Measurements from ENCODE around the gene ANKRD31. TPM values are rescaled to one million over a fixed set of nuclear protein-coding genes. Genes with fewer than 3 reads are reported as not detected.
"Not testable (repeated sequence)": the region's sequence is repeated elsewhere in the genome, so short reads cannot be mapped to it uniquely, and the experiment has no call there.

The ANKRD31 gene
- total and polyA plus RNA-seq, 5 experiments from 2014 or later: 0.55 to 2.8 (median 0.58) TPM

DNA sequence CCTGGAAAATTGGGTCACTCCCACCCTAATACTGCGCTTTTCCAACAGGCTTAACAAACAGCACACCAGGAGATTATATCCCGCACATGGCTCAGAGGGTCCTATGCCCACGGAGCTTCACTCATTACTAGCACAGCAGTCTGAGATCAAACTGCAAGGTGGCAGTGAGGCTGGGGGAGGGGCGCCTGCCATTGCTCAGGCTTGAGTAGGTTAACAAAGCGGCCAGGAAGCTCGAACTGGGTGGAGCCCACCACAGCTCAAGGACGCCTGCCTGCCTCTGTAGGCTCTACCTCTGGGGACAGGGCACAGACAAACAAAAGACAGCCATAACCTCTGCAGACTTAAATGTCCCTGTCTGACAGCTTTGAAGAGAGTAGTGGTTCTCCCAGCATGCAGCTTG lies 60.7 kb downstream of the ANKRD31 start:
- POLR2A ChIA-PET, H3K27me3 Mint-ChIP-seq, H3K4me1 Mint-ChIP-seq, ATAC-seq, DNase-seq, H3K4me3 Mint-ChIP-seq: not testable (repeated sequence)
- Mint-ChIP-seq H3K27ac (peak overlapping the region in 1 of 10 donors; percentile 87), H3K9me3 (peaks cover 0 to 36% (median 9%) of the 10 kb centered on the region in 9 donors), H3K36me3 (peaks cover 9 to 68% (median 22%) of the 10 kb centered on the region in 3 donors)

DNA sequence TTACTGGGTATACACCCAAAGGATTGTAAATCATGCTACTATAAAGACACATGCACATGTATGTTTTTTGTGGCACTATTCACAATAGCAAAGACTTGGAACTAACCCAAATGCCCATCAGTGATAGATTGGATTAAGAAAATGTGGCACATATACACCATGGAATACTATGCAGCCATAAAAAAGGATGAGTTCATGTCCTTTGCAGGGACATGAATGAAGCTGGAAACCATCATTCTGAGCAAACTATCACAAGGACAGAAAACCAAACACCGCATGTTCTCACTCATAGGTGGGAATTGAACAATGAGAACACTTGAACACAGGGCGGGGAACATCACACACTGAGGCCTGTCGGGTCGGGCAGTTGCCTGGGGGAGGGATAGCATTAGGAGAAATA lies 61.8 kb downstream of the ANKRD31 start:
- H3K27me3 Mint-ChIP-seq, DNase-seq, H3K27ac Mint-ChIP-seq, POLR2A ChIA-PET, ATAC-seq, H3K4me3 Mint-ChIP-seq, H3K4me1 Mint-ChIP-seq: not testable (repeated sequence)
- Mint-ChIP-seq H3K36me3 (peaks cover 9 to 60% (median 21%) of the 10 kb centered on the region in 3 donors), H3K9me3 (peaks cover 0 to 36% (median 9%) of the 10 kb centered on the region in 9 donors)

DNA sequence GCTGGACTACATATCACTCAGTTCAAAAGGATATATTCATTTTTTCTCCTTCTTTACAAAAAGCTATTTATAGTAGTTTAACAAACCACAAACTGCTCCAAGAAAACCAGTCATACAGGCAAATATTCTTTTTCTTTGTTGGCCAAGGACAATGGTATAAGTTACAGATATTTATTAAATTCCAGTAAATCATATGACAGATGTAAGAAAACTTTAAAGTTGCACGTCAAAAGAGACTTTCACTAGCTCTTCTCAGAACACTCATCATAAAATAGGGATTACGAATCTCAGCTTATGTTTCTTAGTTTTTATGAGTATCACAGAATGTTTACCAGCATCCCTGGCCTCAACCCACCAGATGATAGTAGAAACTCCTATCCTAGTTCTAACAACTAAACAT lies 67.2 kb downstream of the ANKRD31 start:
- H3K9me3 Mint-ChIP-seq: peaks cover 0 to 15% (median 5%) of the 10 kb centered on the region in 9 donors
- H3K36me3 Mint-ChIP-seq: peaks cover 4 to 23% (median 5%) of the 10 kb centered on the region in 3 donors
- no peak overlapping the region for H3K27ac Mint-ChIP-seq
- DNase-seq (no peak), ATAC-seq (no peak)
- POLR2A ChIA-PET: no interaction called here
- H3K4me3 Mint-ChIP-seq: no peak overlapping the region
- peaks cover 0 to 2% (median 0%) of the 10 kb centered on the region in 5 donors for H3K27me3 Mint-ChIP-seq
- no peaks in the 10 kb centered on the region for H3K4me1 Mint-ChIP-seq

DNA sequence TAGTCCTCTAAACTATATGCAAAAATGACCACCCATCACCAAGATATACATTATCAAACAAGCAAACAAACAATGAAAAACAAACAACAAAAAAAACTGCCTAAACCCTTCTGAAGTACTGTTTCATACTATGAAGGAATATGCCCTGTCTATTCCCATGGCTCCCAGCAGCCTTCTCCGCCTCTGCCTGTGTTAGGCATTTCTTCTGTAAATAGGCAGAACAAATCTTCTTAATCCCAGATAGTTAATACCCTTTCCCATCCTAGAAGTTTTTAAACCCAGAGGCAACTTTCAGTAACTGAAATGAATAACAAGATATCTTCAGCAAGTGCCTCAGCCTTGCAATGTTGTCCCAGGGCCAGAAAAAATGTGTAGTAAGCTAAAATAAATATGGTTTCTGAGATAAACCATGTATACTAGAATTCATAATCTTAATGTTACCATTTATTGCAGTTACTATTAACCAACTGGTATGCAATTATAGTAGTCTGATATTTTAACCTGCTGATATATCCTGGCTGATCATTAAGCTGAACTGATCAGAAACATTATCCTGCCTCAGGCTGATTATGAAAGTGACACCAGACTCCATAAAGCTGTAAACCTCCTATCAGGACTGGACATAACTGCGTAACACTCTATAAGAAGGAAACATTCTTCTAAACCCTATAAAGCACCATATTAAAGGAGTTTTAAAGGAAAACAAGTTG lies 68.5 kb downstream of the ANKRD31 start:
- Mint-ChIP-seq H3K4me3 (no peak overlapping the region), H3K36me3 (peaks cover 5 to 14% (median 5%) of the 10 kb centered on the region in 3 donors), H3K27me3 (peaks cover 0 to 2% (median 0%) of the 10 kb centered on the region in 5 donors), H3K27ac (no peak overlapping the region), H3K9me3 (peaks cover 0 to 3% (median 0%) of the 10 kb centered on the region in 9 donors), H3K4me1 (no peaks in the 10 kb centered on the region)
- DNase-seq: no peak
- ATAC-seq: no peak
- POLR2A ChIA-PET: no interaction called here

DNA sequence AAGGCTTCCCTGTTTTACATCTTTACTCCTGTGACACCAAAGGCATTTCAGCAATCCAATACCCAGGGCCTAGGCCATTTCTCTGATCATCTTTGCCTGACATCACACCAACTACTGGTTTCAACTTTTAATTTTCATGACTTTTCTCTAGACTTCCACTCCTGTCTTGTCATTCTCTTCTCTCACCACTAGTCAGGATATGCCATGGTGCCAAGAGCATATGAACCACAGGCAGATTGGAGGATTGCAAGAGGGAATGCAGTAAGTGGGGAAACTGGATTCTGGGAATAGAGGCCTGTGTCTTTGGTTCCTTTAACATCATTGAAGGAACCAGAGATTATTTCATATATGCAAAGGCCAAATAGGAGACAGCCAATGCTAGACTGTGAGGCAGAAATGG lies 69.3 kb downstream of the ANKRD31 start:
- H3K4me1 Mint-ChIP-seq: no peaks in the 10 kb centered on the region
- H3K9me3 Mint-ChIP-seq: peaks cover 0 to 6% (median 2%) of the 10 kb centered on the region in 9 donors
- H3K4me3 Mint-ChIP-seq: no peak overlapping the region
- DNase-seq (no peak), ATAC-seq (no peak)
- POLR2A ChIA-PET: no interaction called here
- H3K36me3 Mint-ChIP-seq: peaks cover 5 to 19% (median 12%) of the 10 kb centered on the region in 3 donors
- no peak overlapping the region for H3K27ac Mint-ChIP-seq
- peaks cover 0 to 2% (median 0%) of the 10 kb centered on the region in 5 donors for H3K27me3 Mint-ChIP-seq

DNA sequence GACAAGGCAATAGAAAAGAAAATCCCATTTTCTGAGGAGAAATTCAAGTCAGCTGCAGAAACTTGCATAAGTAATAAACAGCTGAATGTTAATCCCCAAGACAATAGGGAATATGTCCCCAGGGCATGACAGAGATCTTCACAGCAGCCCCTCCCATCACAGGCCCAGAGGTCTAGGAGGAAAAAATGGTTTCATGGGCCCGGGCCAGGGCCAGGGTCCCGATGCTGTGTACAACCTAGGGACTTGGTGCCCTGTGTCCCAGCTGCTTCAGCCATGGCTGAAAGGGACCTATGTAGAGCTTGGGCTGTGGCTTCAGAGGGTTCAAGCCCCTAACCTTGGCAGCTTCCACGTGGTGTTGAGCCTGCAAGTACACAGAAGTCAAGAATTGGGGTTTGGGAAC lies 75.2 kb downstream of the ANKRD31 start:
- H3K4me3 Mint-ChIP-seq, DNase-seq, H3K4me1 Mint-ChIP-seq, ATAC-seq, H3K27me3 Mint-ChIP-seq, H3K27ac Mint-ChIP-seq, POLR2A ChIA-PET: not testable (repeated sequence)
- Mint-ChIP-seq H3K36me3 (peaks cover 17 to 64% (median 49%) of the 10 kb centered on the region in 3 donors), H3K9me3 (peaks cover 14 to 56% (median 39%) of the 10 kb centered on the region in 9 donors)

DNA sequence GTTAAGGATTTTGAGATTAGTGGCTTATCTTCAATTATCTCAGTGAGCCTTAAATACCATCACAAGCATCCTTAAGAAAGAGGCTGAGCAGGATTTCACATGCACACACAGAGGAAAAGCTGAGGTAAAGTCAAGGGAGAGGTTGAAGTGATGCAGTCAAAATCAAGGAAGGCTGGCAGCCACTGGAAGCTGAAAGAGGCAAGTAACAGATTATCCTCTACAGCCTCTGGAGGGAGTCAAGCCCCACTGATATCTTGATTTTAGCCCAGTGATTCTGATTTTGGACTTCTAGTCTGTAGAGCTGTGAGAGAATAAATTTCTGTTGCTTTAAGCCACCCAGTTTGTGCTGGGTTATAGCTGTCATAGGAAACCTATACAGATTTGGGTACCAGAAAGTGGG lies 80.1 kb downstream of the ANKRD31 start:
- no peaks in the 10 kb centered on the region for H3K27me3 Mint-ChIP-seq
- no peak for DNase-seq
- H3K36me3 Mint-ChIP-seq: peaks cover 15 to 63% (median 49%) of the 10 kb centered on the region in 3 donors
- no peak for ATAC-seq
- POLR2A ChIA-PET: no interaction called here
- no peak overlapping the region for H3K27ac Mint-ChIP-seq
- peaks cover 14 to 51% (median 42%) of the 10 kb centered on the region in 9 donors for H3K9me3 Mint-ChIP-seq
- no peaks in the 10 kb centered on the region for H3K4me1 Mint-ChIP-seq
- no peak overlapping the region for H3K4me3 Mint-ChIP-seq

DNA sequence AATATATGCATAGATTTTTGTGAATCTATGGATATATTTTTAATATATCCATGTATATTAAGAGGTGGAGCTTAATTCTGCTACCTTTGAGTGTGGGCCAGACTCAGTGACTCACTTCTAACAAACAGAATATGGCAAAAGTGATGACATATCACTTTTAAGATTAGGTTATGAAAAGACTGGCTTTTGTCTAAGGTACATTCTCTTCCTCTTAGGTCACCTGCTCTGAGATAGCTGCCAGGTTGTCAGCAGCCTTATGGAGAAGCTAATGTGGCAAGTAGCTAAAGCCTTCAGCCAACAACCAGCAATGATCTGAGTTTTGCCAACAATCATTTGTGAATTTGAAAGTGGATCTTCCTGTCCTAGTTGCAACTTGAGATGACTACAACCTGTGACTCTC lies 83.8 kb downstream of the ANKRD31 start:
- POLR2A ChIA-PET: no interaction called here
- Mint-ChIP-seq H3K27ac (peak overlapping the region in 1 of 10 donors; percentile 61), H3K4me3 (no peak overlapping the region), H3K27me3 (no peaks in the 10 kb centered on the region), H3K36me3 (peaks cover 7 to 36% (median 28%) of the 10 kb centered on the region in 3 donors), H3K9me3 (peaks cover 0 to 22% (median 12%) of the 10 kb centered on the region in 9 donors), H3K4me1 (peaks cover 4 to 8% (median 6%) of the 10 kb centered on the region in 4 donors)
- ATAC-seq (no peak), DNase-seq (no peak)

DNA sequence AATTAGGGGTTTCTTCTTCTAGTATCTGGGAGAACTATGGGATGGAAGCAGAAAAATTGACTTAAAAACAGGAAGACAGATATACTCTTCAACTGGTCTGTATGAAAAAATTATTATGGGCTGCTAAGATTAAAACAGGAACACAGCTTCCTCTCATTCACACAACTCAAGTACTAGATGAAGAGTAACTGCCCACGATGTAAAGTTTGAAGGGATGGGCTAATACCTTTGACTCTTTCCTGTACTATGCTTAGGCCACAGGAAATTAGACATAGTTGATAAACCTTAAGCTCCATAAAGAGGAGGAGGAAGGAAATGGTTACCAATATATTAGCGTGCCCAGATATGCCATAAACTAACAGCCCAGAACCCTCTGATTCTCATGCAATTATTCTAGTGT lies 88.6 kb downstream of the ANKRD31 start:
- H3K9me3 Mint-ChIP-seq: peaks cover 0 to 5% (median 1%) of the 10 kb centered on the region in 9 donors
- POLR2A ChIA-PET: interaction anchor here (1.0 to 1.9 kb wide), 2 partner anchors 77 to 94 kb away, joined by 3 to 6 read pairs; no protein-coding TSS in a partner anchor
- H3K4me3 Mint-ChIP-seq: no peak overlapping the region
- H3K27ac Mint-ChIP-seq: peak overlapping the region in 1 of 10 donors; percentile 20
- ATAC-seq (no peak), DNase-seq (no peak)
- H3K27me3 Mint-ChIP-seq: no peaks in the 10 kb centered on the region
- peaks cover 12 to 26% (median 22%) of the 10 kb centered on the region in 4 donors for H3K4me1 Mint-ChIP-seq
- H3K36me3 Mint-ChIP-seq: peaks cover under 1 to 10% (median 9%) of the 10 kb centered on the region in 3 donors

DNA sequence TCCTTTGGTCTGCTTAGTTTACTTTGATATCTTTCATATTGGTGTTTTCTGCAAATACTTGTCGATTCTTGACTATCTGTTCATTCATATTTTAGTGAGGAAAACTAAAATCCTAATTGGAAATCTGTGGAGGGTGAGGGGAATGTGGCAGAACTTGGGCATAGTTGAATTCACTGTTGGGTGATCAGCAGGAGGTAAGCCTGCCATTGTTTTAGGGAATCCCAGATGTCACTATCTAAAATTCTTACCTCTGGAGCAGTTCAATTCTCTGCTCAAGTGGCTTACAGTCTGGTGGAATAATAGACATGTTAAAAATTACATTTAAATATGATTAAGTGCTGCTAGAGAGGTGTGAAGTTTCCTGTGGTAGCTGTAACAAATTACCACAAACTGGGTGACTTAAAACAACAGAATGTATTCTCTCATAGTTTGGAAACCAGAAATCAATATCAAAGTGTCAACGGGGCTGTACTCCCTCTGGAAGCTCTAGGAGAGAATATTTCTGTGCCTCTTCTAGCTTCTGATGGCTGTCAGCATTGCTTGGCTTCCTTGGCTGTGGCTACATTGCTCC lies 94.0 kb downstream of the ANKRD31 start:
- H3K4me1 Mint-ChIP-seq: peaks cover 8 to 24% (median 16%) of the 10 kb centered on the region in 4 donors
- no peak for ATAC-seq
- peak overlapping the region in 1 of 10 donors; percentile 38 for H3K27ac Mint-ChIP-seq
- H3K4me3 Mint-ChIP-seq: no peak overlapping the region
- DNase-seq: no peak
- POLR2A ChIA-PET: no interaction called here
- no peaks in the 10 kb centered on the region for H3K27me3 Mint-ChIP-seq
- H3K9me3 Mint-ChIP-seq: peaks cover 0 to 10% (median 0%) of the 10 kb centered on the region in 9 donors
- peaks cover 0 to 5% (median 0%) of the 10 kb centered on the region in 3 donors for H3K36me3 Mint-ChIP-seq

DNA sequence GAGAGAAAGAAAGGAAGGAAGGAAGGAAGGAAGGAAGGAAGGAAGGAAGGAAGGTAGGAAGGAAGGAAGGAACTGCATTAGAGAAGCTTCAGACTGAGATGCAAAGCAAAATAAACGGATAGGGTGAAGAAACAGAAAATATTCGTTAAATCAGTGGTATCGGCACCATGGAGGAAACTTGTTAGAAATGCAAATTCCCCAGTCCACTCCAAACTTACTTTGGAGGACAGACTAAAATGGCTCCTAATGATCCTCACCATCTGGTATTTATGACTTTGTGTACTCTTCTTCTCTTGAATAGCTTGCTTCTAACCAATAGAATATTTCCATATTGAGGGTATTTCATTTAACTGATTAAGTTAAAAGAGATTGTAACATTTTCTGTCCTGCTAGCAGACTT lies 96.4 kb downstream of the ANKRD31 start:
- peaks cover 2 to 10% (median 3%) of the 10 kb centered on the region in 4 donors for H3K4me1 Mint-ChIP-seq
- DNase-seq (no peak), ATAC-seq (no peak)
- H3K36me3 Mint-ChIP-seq: peaks cover 0 to 14% (median 0%) of the 10 kb centered on the region in 3 donors
- no peak overlapping the region for H3K4me3 Mint-ChIP-seq
- peaks cover 0 to 10% (median 0%) of the 10 kb centered on the region in 9 donors for H3K9me3 Mint-ChIP-seq
- H3K27ac Mint-ChIP-seq: peak overlapping the region in 4 of 10 donors; percentile 14 to 81 (median 44)
- POLR2A ChIA-PET: no interaction called here
- H3K27me3 Mint-ChIP-seq: no peaks in the 10 kb centered on the region

DNA sequence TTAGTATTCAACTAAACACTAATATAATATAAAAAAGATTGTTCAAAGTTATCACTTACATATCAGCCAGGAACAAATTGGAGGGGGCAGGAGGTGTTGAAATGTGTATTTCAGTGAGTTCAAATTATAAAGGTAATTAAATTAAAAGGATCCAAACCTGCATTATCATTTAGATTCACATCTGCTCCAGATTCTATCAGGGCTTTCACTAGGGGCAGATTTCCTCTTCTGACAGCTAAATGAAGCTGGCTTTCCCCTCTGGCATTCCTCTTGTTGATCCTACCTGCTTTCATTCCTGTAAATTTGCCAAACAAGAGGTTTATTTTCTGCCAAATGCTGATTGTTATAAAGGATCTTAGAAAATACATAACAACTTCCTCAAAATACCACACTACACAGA lies 98.0 kb downstream of the ANKRD31 start:
- no peaks in the 10 kb centered on the region for H3K27me3 Mint-ChIP-seq
- H3K27ac Mint-ChIP-seq: no peak overlapping the region
- H3K4me3 Mint-ChIP-seq: no peak overlapping the region
- ATAC-seq: no peak
- peaks cover 0 to 18% (median 0%) of the 10 kb centered on the region in 3 donors for H3K36me3 Mint-ChIP-seq
- POLR2A ChIA-PET: no interaction called here
- no peak for DNase-seq
- H3K4me1 Mint-ChIP-seq: peaks cover 2 to 10% (median 3%) of the 10 kb centered on the region in 4 donors
- peaks cover 0 to 10% (median 0%) of the 10 kb centered on the region in 9 donors for H3K9me3 Mint-ChIP-seq

DNA sequence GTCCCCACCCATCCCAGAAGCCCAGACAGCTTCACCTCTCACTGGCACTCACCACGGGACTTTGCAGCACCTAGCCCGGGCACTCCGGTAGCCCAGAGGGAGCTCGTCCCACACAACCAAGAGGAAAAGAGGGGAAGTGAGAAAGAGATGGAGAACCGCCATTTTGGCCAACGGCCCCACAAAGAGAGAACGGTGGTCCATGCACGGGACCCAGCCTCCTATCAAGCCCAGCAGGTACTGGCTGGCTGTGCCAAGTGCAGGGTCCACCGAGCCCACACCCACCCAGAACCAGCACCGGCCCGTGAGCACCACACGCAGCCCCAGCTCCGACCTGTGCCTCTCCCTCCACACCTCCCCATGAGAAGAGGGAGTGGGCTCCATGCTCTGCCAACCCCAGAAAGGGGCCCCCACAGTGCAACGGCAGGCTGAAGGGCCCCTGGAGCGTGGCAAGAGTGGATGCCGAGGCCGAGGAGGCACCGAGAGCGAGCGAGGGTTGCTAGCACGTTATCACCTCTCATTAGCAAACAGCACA lies 105.8 kb downstream of the ANKRD31 start:
- Mint-ChIP-seq H3K27me3 (no peaks in the 10 kb centered on the region), H3K27ac (peak overlapping the region in 1 of 10 donors; percentile 15), H3K9me3 (peaks cover 0 to 10% (median 8%) of the 10 kb centered on the region in 9 donors), H3K4me1 (peaks cover 0 to 2% (median 0%) of the 10 kb centered on the region in 4 donors), H3K36me3 (peaks cover 0 to 19% (median 15%) of the 10 kb centered on the region in 3 donors), H3K4me3 (no peak overlapping the region)
- no peak for DNase-seq
- no peak for ATAC-seq
- POLR2A ChIA-PET: no interaction called here
